Loucy (cell line): ENCODE measurements around the gene OR2T2.
"Not testable (repeated sequence)": the region's sequence is repeated elsewhere in the genome, so short reads cannot be mapped to it uniquely, and the experiment has no call there.

Experiments
- EZH2phosphoT487 ChIP-seq: fragments of 200-600 bp; IDR thresholded peaks from 2 replicates; pipeline ENCODE4 v1.6.1; 2018; ENCODE audit warnings: antibody characterized with exemption, mild to moderate bottlenecking, moderate library complexity, borderline replicate concordance
- TF ChIP-seq, protein P1 (sequence below): fragments of 200-600 bp; sonication (generic); conservative IDR thresholded peaks from 2 replicates; pipeline ENCODE4 v1.5.1; 2014; ENCODE audit warnings: mild to moderate bottlenecking, antibody characterized with exemption, low read length

DNA sequence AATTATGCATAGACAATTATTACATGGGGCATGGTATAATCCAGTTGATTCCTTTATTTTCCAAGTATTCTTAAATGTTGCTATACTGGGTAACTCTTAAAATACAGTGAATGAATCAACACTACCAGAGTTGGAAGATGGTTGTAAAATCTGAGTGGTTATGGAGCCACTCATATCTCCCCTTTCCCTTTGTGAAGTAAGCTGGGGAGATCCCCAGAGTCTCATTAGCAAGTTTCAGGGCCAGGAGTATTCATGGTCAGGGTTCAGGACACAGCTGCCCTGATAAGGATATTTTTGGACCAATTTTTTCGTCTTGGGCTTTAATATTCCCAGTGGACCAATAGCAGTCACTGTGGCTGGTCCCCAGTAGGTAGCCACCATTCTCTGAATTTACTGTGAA lies 6.8 kb upstream of the OR2T2 start:
- not testable (repeated sequence) for TF ChIP-seq EZH2phosphoT487
- TF ChIP-seq, protein P1, sequence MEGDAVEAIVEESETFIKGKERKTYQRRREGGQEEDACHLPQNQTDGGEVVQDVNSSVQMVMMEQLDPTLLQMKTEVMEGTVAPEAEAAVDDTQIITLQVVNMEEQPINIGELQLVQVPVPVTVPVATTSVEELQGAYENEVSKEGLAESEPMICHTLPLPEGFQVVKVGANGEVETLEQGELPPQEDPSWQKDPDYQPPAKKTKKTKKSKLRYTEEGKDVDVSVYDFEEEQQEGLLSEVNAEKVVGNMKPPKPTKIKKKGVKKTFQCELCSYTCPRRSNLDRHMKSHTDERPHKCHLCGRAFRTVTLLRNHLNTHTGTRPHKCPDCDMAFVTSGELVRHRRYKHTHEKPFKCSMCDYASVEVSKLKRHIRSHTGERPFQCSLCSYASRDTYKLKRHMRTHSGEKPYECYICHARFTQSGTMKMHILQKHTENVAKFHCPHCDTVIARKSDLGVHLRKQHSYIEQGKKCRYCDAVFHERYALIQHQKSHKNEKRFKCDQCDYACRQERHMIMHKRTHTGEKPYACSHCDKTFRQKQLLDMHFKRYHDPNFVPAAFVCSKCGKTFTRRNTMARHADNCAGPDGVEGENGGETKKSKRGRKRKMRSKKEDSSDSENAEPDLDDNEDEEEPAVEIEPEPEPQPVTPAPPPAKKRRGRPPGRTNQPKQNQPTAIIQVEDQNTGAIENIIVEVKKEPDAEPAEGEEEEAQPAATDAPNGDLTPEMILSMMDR, result not testable (repeated sequence)
